Osteoblast (primary cell): ENCODE measurements around the gene MS4A3. TPM values are rescaled to one million over a fixed set of nuclear protein-coding genes. Genes with fewer than 3 reads are reported as not detected.
"Not testable (repeated sequence)": the region's sequence is repeated elsewhere in the genome, so short reads cannot be mapped to it uniquely, and the experiment has no call there.

Experiments
- DNase-seq: peaks from one replicate; pipeline ENCODE4 v3.0.0; 2011; ENCODE audit warnings: low spot score, mixed read lengths; ENCODE audit not compliant: insufficient read length; ENCODE audit errors: missing footprints
- H2AFZ ChIP-seq: 2 replicates; pipeline ENCODE4 v1.6.0; 2011; ENCODE audit warnings: mild to moderate bottlenecking, low read length
- H3K27ac ChIP-seq: 2 replicates; pipeline ENCODE4 v1.5.1; 2011; ENCODE audit warnings: mild to moderate bottlenecking, low read depth, low read length, moderate library complexity
- H3K27me3 ChIP-seq: 2 replicates; pipeline ENCODE4 v1.6.0; 2012; ENCODE audit warnings: mild to moderate bottlenecking, control low read depth, inconsistent platforms, low read length, moderate library complexity; ENCODE audit not compliant: insufficient read depth
- H3K36me3 ChIP-seq: 2 replicates; pipeline ENCODE4 v1.5.1; 2011; ENCODE audit warnings: mild to moderate bottlenecking, low read length, control low read depth, moderate library complexity; ENCODE audit not compliant: insufficient read depth
- H3K4me1 ChIP-seq: 2 replicates; pipeline ENCODE4 v1.5.1; 2011; ENCODE audit warnings: mild to moderate bottlenecking, low read length, control low read depth, moderate library complexity; ENCODE audit not compliant: insufficient read depth
- H3K4me2 ChIP-seq: 2 replicates; pipeline ENCODE4 v1.6.0; 2011; ENCODE audit warnings: mild to moderate bottlenecking, low read length; ENCODE audit not compliant: insufficient read depth
- H3K4me3 ChIP-seq: fragments of 200-600 bp; sonication (generic); 3 replicates; pipeline ENCODE4 v1.5.1; 2012; ENCODE audit warnings: mild to moderate bottlenecking, low read length, inconsistent platforms; ENCODE audit not compliant: insufficient read depth
- H3K79me2 ChIP-seq: 2 replicates; pipeline ENCODE4 v1.6.0; 2012; ENCODE audit warnings: mild to moderate bottlenecking, low read length, control low read depth, inconsistent platforms; ENCODE audit not compliant: insufficient read depth
- H3K9me3 ChIP-seq: 2 replicates; pipeline ENCODE4 v1.5.1; 2011; ENCODE audit warnings: low read depth, low read length, control low read depth
- H4K20me1 ChIP-seq: 2 replicates; pipeline ENCODE4 v1.6.0; 2012; ENCODE audit warnings: mild to moderate bottlenecking, low read length, control low read depth; ENCODE audit not compliant: insufficient read depth
- total RNA-seq: library from RNA; depleted of rRNA; stranded (reverse); fragments of >200 nt; gene quantifications from 2 replicates; pipeline ENCODE4 v1.2.3, GENCODE V29; 2012
- TF ChIP-seq, protein P1 (sequence below): IDR thresholded peaks from 2 replicates; pipeline ENCODE4 v1.5.1; 2011; ENCODE audit warnings: mild to moderate bottlenecking, low read depth, low read length, moderate library complexity; ENCODE audit errors: extremely low read depth

The MS4A3 gene
- total RNA-seq, 1 donor = not detected

DNA sequence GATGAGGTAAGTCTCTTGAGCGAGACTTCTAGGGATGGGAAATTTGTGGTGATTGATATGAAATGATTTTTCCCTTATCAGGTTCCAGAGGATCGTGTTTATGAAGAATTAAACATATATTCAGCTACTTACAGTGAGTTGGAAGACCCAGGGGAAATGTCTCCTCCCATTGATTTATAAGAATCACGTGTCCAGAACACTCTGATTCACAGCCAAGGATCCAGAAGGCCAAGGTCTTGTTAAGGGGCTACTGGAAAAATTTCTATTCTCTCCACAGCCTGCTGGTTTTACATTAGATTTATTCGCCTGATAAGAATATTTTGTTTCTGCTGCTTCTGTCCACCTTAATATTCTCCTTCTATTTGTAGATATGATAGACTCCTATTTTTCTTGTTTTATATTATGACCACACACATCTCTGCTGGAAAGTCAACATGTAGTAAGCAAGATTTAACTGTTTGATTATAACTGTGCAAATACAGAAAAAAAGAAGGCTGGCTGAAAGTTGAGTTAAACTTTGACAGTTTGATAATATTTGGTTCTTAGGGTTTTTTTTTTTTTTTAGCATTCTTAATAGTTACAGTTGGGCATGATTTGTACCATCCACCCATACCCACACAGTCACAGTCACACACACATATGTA, 39.1 kb downstream of the MS4A3 start:
- TF ChIP-seq, protein P1, sequence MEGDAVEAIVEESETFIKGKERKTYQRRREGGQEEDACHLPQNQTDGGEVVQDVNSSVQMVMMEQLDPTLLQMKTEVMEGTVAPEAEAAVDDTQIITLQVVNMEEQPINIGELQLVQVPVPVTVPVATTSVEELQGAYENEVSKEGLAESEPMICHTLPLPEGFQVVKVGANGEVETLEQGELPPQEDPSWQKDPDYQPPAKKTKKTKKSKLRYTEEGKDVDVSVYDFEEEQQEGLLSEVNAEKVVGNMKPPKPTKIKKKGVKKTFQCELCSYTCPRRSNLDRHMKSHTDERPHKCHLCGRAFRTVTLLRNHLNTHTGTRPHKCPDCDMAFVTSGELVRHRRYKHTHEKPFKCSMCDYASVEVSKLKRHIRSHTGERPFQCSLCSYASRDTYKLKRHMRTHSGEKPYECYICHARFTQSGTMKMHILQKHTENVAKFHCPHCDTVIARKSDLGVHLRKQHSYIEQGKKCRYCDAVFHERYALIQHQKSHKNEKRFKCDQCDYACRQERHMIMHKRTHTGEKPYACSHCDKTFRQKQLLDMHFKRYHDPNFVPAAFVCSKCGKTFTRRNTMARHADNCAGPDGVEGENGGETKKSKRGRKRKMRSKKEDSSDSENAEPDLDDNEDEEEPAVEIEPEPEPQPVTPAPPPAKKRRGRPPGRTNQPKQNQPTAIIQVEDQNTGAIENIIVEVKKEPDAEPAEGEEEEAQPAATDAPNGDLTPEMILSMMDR = no peak
- no peaks in the 10 kb centered on the region for H3K36me3 ChIP-seq
- H2AFZ ChIP-seq = no peak overlapping the region
- H3K9me3 ChIP-seq = no peaks in the 10 kb centered on the region
- H3K27me3 ChIP-seq = no peaks in the 10 kb centered on the region
- H3K27ac ChIP-seq = no peak overlapping the region
- H4K20me1 ChIP-seq = no peaks in the 10 kb centered on the region
- DNase-seq = no peak
- H3K4me3 ChIP-seq = no peak overlapping the region
- H3K79me2 ChIP-seq = no peaks in the 10 kb centered on the region
- H3K4me1 ChIP-seq = no peaks in the 10 kb centered on the region
- no peak overlapping the region for H3K4me2 ChIP-seq

- no peak for DNase-seq
- no peaks in the 10 kb centered on the region for H3K4me1 ChIP-seq
- no peaks in the 10 kb centered on the region for H3K79me2 ChIP-seq
- no peak overlapping the region for H3K27ac ChIP-seq
- no peaks in the 10 kb centered on the region for H3K9me3 ChIP-seq
- no peaks in the 10 kb centered on the region for H3K27me3 ChIP-seq
- H3K36me3 ChIP-seq = no peaks in the 10 kb centered on the region
- TF ChIP-seq, protein P1 = no peak
- H3K4me3 ChIP-seq = no peak overlapping the region
- H4K20me1 ChIP-seq = no peaks in the 10 kb centered on the region
- H2AFZ ChIP-seq = no peak overlapping the region
- H3K4me2 ChIP-seq = no peak overlapping the region
These were observed 40.7 kb downstream of the MS4A3 start for GRCh38 chr11:60097189-60097588.

DNA sequence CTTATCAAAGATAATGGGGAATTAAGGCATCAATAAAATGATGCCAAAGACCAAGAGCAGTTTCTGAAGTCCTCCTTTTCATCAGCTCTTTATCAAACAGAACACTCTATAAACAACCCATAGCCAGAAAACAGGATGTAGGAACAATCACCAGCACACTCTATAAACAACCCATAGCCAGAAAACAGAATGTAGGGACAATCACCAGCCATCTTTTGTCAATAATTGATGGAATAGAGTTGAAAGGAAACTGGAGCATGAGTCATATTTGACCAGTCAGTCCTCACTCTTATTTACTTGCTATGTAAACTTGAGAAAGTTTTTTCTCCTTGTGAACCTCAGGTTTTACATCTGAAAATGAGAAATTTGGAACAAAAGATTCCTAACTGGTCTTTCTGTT, 42.0 kb downstream of the MS4A3 start:
- no peaks in the 10 kb centered on the region for H3K9me3 ChIP-seq

GRCh38 chr11:60100516-60100915, 44.1 kb downstream of the MS4A3 start:
- DNase-seq = no peak
- Histone ChIP-seq H3K4me1 (no peaks in the 10 kb centered on the region), H2AFZ (no peak overlapping the region), H3K27me3 (no peaks in the 10 kb centered on the region), H4K20me1 (no peaks in the 10 kb centered on the region), H3K4me3 (no peak overlapping the region), H3K4me2 (no peak overlapping the region), H3K27ac (no peak overlapping the region), H3K36me3 (no peaks in the 10 kb centered on the region), H3K79me2 (no peaks in the 10 kb centered on the region), H3K9me3 (no peaks in the 10 kb centered on the region)
- TF ChIP-seq, protein P1 = no peak

More for the DNA sequence above, 42.0 kb downstream of the MS4A3 start:
- no peaks in the 10 kb centered on the region for H4K20me1 ChIP-seq
- no peak for DNase-seq
- H3K79me2 ChIP-seq = no peaks in the 10 kb centered on the region
- no peaks in the 10 kb centered on the region for H3K27me3 ChIP-seq
- no peak overlapping the region for H3K27ac ChIP-seq
- no peaks in the 10 kb centered on the region for H3K36me3 ChIP-seq
- H3K4me3 ChIP-seq = no peak overlapping the region
- no peak overlapping the region for H2AFZ ChIP-seq
- H3K4me1 ChIP-seq = no peaks in the 10 kb centered on the region
- H3K4me2 ChIP-seq = no peak overlapping the region
- TF ChIP-seq, protein P1 = no peak

- H3K27ac ChIP-seq, H3K4me3 ChIP-seq, H3K79me2 ChIP-seq, H4K20me1 ChIP-seq, DNase-seq, H3K9me3 ChIP-seq, H2AFZ ChIP-seq, H3K4me1 ChIP-seq, H3K27me3 ChIP-seq, H3K4me2 ChIP-seq, H3K36me3 ChIP-seq: not testable (repeated sequence)
These were observed 44.9 kb downstream of the MS4A3 start for GRCh38 chr11:60101368-60101767.

DNA sequence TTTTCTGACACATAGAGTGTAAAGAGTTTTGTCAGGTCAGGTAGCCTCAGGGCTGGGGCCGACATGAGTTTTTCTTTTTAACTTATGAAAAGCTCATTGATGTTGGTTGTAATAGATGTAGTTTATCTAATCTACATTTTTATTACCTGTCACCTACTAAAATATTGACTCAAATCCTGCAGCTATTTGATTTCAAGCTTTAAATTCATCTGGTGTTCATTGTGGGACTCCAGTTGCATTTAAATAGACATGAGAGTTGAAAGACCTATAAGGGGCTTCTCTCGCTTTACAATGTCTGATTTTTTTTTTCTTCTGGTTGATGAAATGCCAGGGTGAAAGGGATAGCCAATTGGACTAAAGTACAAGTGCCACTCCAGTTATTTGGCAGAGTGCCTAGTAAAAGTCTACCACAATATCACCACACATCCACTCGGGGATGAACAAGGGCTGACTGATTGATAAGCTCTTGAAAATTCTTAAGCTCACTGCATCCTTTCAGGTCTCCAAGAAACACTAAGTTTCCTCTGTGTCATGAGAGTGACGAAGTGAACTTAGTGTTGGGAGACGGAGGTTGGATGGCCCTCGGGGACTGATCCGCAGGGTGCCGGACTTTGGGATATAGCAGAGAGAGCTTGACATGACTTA, 48.1 kb downstream of the MS4A3 start:
- H4K20me1 ChIP-seq, DNase-seq, H3K79me2 ChIP-seq, H2AFZ ChIP-seq, H3K4me3 ChIP-seq, H3K9me3 ChIP-seq, H3K27me3 ChIP-seq, H3K4me2 ChIP-seq, H3K36me3 ChIP-seq, H3K27ac ChIP-seq, H3K4me1 ChIP-seq: not testable (repeated sequence)
